HG03097 (cell line): ENCODE data around the gene ABCA4.

Experiments used
- ATAC-seq: cut with Tn5 transposase; IDR thresholded peaks from one replicate; pipeline ENCODE4 v1.9.1; 2021; ENCODE audit not compliant: unreplicated experiment, low FRiP score

ABCA4 gene

DNA sequence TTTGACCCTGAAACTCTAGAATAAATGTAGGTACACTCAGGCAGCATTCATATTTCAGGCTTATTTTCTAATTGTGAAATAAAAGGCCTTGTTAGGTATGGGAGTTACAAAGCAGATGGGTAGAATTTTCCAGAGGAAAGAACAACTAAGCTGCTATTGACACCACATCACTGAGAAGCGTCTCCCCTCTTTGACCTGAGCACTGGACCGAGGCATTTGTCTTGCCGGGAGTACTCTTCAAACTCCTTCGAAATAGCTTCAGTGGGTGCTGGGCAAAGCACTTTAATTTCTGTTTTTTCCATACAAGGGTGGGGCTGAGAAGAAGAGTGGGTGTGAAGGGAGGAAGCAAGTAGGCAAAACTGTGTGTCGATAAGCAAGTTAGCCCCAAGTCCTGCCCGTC, 36.4 kb downstream of the ABCA4 start:
- ATAC-seq, result no peak

DNA sequence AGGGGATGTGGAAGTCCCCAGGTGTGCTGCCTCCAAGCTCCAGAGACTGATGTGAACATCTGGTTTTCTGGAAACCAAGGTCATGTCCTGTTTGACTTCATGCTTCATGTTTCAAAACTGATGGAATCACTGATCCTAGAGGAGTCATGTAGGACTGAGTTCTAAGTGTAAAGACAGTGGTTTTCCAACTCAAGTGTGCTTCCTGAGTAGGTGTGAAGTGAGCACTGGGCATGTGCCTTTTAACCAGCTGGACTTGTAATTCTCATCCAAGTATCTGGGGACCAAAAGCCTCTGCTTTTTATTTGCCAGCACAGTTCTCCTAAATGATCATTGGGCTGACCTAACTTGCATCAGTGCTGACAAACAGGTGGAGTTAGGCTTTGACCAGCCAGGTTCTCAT, 36.9 kb downstream of the ABCA4 start:
- no peak for ATAC-seq

DNA sequence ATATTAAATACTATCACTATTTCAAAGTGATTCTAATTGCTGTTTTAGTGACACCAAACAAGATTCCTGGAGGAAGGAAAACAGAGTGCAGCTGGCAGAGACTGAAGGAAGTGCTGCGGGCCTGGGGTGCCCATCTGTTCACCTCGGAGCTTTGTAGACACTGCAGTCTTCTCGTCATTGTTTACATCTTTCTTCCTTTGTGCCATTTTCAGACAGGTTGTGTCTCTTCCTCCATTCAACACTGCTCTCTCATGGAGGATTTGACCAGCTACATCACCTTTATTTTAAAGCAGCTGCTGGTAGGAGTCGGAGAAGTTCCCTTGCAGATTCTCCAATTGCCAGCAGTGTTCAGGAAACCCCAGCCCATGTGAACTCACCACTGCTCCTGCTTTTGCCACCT, 37.3 kb downstream of the ABCA4 start:
- ATAC-seq, result no peak

DNA sequence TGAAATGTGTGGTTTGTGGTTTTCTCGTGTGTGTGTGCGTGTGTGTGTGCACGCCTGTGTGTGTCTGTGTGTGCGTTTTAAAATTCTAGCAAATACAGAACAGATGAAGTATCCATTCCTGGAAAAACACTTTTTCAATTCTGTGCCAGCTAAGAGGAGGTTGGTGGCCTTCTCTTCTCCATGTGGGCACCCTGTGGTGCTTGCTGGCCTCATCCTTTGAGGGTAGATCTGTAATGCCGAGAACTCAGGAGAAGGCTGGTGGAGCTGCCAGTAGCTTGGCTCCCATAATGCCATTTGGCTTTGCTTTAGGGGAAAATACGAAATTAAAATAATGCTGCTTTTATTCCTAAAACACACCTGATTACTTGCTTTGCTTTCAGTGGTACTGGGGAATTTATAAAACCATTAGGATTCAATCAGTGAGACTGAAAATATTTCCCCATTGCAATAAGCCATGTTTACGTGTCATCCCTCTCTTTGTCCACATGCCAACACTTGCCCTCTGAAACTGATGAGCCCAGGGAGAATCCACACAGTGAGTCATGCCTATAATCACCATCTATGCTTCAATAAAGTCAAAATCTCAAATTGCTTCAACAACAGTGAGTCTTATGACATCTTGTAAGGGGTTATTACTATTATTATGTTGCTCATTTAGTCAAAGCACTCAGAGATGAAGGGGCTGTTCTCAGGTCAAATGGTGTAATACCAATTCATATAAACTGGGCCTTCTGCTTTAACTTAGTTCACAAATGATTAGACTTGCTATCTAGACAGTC, 39.2 kb downstream of the ABCA4 start:
- no peak for ATAC-seq

DNA sequence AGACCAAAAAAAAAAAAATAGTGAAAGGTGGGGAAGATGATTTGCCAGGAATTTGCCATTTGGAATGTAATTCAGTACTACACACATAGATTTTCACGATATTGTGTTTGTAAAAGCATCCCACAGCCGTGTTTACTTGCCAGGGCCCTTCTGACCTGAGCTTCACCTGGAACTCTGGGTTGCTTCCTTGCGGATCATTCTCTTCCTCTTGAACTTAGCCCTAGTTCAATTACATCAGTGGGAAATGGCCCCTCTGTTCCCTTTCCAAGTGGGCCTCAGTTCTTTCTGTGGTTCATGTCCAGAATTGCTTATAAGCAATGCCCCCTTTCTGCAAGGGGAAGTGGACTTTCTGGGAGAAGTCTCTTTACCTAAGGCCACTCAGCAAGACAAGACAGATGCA, 41.0 kb downstream of the ABCA4 start:
- no peak for ATAC-seq

DNA sequence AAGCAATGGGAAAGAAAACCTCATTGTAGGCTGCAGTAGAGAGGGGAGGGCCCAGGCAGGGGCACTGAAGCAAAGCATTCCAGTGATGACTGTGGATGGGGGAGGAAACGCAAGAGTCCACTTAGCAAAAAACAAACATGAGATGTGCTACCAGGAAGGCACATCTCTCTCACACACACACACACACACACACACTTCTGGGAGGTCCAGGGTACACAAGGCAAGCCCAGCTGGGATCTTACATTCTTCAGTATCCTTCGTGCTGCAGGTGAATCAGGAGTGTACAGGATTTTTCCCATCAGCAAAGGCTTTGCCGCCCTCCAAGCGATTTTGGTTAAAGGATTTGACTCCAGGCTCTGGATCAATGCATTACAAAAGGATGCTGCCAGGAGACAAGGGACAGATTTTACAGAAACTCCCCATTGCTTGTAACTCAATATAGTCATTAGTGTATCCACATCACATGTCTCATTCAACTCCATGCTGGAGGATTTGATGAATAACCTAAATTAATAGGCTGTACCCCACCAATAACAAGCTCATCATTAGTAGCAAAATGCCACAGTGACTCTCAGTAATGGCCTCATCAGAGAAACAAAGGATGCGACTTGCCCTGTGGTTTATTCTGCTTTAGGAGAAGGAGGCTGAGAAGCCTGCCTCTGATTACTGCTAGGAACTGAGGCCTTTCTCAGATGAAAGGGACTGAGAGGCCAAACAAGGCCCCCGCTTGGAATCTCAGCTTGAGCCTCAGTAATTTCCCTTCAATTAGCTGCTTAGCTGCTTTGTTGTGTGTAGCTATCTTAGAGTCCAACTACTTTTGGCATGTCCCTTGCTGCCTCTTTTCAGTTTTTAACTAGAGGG, 41.6 kb downstream of the ABCA4 start:
- ATAC-seq, result no peak

DNA sequence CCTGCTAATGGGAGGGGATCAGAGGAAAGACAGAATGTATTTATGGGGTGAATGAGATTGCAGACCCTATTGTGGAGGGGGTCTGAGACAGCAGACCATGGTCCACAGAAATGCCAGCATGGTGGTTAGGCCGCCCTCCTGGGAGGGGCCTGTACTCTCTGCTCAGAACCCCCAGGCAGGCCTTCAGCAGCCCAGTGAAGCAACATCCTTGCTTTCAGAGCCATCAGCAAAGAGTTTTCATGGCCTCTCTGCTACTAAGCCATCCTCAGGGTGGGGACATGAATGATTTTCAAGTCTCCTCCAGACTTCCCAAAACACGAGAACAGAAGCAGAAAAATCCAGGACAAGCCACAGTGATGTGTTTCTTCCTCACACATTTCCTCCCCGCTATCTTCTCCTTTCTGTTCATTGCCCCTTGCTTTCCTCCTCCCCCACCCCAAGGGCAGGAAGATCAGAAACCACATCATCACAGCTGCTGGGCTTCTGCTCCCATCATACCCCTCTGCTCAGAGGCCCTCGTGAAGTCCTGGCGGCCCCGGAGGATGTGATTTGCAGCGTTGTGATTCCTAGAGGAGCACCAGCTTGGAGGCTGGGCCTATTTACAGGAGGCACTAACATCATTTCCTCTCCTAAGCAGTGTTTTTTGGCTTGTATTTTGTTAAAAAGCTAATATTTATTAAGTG, 48.0 kb downstream of the ABCA4 start:
- ATAC-seq, result no peak

DNA sequence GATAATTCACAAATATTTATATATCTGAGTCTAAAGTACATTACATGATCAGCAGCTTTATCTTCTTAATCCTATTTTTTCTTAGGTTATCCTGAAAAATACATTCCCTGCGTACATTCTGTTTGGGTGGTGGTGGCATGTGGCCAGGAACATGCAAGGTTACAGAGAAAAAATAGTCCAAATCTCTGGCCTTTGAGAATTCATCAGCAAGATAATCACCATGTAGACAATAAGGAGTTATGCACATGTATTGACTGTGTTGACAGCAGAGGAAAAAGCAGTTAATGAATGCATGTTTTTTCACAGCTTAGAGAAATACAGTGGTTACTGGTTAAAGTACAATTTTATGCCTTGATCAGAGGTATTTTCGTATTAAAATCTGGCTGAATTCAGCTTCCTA, 49.0 kb downstream of the ABCA4 start:
- no peak for ATAC-seq

DNA sequence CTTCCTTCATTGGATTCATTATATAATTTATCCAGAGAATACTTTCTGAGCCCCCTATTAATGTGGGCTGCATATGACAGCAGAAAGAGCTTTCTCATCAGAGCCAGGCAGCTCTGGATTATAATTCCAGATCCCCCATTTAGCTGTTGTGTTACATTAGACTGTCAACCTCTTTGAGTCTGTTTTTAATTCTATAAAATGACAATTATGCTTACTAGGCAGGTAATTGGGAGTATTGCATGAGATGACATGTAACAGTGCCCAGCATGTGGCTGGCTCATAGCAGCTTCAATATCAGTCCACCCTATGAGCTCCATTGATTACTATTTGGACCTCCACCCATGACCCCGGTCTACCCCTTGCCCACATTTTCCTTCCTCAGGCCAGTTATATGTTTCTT, 49.6 kb downstream of the ABCA4 start:
- ATAC-seq, result no peak

DNA sequence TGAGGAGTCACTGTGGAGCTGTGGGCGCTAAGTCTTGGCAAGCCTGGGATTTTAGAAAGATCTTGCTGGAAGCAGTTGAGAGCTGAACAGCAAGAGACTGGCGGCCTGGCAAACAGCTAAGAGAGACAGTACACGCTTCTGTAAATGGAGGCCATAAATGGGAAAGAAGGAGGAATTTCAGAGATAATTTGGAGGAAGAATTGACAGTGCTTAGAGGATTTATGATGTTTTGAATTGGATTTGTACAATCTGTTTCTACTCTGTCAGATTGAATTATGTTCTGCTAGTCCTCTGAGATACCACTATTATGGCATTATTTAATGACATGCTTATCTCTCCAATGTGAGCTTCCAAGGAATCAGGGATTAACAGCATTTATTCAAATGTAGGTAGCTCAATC, 50.1 kb downstream of the ABCA4 start:
- no peak for ATAC-seq

DNA sequence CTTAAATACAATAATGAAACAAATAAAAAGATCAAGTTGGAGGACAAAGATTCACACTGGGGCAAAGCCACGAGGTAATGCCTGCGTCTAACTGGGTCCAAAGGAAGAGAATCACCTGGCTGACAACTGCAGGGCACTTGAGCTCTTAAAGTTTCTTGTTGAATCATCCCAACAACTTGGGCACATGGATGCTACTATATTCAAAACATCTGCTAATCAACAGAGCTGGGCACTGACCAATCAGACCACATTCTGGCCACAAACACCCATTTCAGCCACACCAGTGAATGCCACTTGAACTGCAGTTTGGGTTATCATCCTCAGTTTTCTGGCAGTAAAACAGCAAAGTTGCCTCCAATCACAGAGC, 51.0 kb downstream of the ABCA4 start:
- ATAC-seq, result no peak

DNA sequence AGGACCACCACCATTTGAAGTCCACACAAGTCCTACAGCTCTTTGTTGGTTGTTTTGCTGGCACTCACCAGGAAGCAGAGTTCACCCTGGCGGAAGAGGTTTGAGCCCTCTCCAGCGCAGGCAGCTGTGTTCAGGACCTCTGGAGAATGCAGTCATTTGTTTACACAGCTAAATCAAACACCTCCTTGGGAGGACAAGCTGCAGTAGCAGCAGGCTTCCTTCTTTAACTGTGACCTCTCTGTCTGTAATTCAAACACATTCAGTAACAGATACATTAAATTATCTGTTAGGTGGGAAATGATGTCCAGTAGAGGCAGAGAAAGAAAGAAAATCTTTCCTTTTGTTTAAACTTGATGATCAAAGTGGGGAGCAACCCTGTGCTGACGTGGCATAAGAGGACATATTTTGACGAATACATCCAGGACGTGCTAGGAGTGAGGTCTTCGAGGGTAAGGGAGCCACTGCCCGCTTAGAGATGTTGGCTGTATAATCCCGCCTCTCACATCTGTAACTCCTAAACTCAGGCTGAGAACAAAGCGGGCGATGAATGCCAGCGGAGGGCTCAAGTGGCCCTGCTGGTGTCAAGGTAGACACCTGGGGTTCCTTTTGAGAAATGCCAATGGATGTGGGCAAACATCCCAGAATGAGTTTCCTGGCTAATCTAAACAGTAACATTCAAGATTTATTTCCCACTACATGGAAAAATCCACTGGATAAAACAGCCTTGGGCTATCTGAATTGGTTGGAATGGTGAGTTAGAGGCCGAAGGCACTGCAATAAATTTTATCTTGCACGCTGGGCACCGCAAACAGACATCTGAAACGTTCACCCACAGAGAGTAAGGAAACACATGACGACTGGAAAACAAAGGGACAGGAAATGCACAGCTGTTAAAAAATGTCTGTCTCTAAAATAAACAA, 51.7 kb downstream of the ABCA4 start:
- ATAC-seq, result no peak

DNA sequence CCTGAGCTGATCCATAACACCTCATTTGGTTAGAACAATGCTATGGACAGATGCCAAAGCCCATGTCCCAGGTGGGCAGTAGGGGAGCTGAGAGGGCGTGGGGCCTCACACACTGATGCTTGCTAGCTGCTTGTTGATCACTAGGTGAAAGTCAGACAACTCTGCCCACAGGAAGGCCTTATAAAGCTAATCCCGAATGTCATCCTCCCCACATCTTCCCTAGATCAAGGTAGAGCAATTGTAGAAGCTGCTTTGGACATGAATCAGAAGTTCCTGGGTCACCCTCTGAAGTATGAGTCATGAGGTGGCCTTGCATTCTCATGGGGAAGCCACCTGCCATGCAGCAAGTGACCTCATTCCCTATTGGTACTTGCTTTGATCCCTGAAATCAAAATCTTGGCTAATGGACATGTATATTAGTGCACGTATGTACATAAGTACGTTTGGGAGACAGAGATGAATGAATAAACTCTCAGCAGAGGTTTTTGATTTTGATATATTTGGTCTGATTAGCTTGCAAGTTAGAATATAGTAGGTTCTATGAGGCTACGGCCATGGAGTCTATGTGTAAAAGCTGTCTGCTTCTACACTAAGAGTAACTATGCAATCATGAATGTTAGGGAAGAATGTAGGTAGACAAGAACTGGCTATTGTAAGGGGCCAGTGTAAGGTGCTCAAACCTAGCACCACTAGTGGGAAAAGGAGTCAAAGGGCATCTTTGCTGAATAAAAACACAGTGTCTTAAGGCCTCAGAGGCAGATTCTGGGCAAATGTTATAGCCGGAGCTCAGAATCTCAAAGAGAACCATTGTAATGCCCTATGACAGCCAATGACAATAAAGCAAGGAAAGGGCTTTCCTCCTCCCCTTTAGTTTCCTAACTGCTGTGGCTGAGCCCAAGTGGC, 52.6 kb downstream of the ABCA4 start:
- ATAC-seq, result no peak

DNA sequence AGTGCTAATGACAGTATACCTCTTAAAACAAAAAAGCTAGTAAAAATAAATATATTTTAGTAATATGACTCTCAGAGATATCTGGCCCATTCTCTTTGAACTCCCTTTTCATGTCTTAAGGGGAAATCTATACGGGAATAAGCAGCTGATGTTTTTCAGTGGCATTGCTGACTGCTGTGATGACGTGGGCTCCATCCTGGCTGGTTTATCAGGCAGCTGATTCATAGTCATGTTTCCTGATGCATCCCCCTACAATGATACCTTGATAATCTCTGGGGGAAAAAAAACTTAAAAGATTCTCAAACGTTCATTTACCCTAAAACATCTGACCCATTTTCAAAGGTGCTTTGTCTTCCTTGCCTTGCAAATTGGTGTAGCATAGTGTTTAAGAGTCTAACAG, 53.8 kb downstream of the ABCA4 start:
- no peak for ATAC-seq

DNA sequence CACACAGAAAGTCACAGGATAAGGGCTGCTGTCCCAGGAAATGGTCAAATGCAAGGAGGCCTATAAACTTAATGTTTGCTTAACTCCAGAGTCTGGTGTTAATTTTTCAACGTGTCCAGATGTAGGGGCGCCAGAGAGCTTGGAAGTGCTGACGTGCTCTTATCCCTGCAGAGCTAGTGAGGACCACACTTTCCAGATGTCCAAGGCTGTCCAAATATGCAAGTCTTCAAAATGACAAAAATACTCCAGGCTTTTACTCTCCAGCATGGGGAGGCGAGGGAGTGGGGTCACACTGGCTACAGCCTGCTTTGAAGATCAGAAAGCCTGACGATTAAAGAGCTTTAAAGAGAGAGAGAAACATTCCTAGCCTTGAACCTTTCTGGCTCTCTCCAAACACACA, 57.6 kb downstream of the ABCA4 start:
- ATAC-seq, result no peak

DNA sequence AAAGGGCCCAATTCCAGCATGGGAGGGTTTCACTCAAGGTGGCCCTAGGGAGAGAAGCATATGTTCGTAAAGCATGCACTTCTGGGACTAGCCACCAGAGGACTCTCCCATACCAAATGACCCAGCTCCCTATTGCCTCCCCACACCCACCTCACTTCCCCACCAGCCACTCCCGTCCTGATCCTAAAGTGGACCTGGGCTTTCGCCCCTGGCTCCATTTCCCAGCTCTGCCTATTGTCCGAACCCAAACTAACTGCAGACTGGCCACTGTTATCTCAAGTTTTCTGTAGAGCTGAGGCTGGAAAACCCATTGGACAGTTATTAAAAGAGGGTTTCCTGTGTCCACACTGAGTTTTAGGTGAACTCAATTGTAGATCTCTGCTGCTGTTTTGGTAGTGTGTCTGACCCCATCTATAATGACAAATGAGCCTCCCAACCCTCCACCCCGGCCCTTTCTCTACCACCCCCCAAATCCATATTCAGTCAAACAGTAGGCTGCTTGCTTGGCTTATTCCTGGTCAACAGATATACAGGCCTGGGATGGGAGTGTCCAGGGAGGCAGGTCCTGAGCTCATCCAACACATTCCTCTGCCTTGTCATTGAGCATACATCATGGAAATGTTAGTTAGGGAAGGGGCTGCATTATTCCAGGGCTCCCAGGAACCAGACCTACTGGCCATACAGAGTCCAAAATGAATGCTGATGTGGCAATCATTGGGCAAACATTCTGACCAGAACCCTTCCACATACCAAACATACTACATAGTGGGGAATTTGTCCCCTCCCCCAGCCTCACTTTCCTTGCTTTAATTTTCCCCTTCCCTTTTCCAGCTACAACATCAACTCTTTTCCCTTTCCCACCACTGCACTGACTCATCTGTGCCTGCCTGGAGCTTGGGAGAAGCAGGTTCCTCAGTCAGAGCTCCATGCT, 59.2 kb downstream of the ABCA4 start:
- peak; percentile 64 for ATAC-seq

DNA sequence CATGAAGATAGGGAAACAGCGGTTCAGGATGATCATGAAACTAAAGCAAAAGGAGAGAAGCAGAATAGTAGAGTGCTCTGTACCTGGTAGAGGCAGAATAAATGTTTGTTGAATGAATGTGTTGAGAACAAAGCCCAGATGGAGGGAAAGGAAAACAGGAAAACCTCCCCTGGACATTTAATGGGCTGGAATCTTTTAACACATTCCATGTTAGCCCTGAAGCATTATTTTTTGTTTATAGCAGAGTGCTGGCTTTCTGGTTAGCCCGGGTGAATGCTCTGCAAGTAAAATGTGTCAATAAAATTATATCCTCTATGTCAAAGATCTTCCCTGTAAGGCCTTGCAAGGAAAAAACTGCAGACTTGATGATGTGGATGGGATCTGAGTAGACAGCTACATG, 60.2 kb downstream of the ABCA4 start:
- ATAC-seq, result no peak

DNA sequence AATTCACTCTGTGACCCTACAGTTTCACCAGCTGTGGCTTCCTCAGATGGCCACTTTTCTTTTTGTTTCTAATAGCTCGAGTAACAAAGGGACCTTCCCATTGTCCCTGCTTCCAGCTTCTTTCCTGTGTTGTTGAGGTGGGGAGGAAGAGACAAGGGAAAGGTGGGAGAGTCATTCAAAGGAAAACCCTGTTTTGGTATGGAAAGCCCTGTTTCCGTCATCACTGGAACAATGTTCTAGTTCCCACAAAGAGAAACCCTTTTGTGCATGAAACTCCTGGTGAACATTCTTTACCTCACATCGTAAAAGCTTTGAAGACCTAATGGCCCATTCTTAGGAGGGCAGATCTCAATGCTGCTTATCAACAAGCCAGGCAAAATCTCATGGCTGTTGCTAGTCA, 62.2 kb downstream of the ABCA4 start:
- ATAC-seq, result no peak
